HuH-7.5 (cell line): ENCODE data around the gene ZNF750.

Experiments
- DNase-seq: peaks from one replicate; pipeline ENCODE4 v3.0.0; 2011; ENCODE audit warnings: low spot score

Gene ZNF750

GRCh38 chr17:82835122-82835521 is 4.7 kb downstream of the ZNF750 start:
- DNase-seq = no peak

GRCh38 chr17:82832881-82833475 is 6.8 kb downstream of the ZNF750 start:
- DNase-seq = no peak

DNA sequence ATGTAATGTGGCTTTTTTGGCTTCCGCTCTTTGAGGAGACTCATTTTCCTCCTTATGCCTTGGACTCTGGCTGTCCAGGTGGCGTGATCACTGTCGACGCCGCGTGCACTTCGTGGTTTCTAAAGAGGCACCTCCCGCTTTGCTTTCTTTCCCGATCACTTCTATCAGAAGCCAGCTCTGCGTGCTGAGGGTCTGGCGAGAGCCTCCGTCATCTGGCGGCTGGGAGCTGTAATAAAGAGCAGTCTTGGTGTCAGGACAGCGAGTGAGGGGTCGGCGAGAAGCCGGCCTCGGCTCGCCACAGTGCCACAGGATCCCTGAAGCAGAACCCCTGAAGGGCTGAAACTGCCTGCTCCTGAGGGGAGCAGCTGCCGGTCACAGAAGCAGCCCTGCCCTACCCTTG is 7.4 kb downstream of the ZNF750 start:
- DNase-seq = no peak

DNA sequence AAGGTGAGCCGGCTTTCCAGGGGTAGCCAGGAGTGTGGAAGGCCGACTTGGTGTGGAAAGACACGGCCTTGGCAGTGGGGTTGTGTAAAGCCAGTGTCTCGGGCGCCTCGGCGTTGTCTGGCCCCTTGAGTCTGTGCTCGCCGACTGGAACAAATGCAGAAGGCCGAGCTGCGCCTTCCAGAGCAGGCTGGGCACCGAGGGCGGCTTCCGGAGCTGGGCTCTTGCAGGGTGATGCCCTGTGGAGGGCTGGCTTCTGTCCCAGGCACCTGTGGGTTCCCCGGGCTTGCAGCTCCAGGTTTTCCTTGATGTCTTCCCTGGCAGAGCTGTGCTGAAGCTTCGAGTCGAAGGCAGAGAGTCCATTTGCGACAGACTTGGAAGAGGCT is 8.0 kb downstream of the ZNF750 start:
- no peak for DNase-seq

- DNase-seq = no peak
Measured at GRCh38 chr17:82831041-82831817, 8.6 kb downstream of the ZNF750 start.

DNA sequence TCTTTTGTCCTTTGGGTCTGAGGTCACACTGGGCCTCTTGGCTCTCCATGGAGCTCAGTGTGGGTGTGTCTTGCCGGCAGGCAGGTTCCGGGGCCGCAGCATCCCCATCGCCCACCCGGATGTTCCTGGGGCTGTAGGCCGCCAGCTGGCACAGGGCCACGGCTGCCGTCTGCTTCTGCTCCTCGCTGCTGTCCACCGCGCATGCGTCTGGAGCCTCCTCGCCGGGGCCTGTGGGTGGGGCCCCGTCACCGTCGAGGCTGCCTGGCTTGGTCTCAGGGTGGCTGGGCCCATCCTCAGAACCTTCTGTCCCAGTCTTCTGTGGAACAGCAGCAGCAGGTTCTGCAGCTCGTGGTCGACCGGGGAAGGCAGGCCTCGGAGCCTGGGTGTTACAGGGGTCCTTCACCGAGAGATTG is 9.6 kb downstream of the ZNF750 start:
- DNase-seq = no peak

DNA sequence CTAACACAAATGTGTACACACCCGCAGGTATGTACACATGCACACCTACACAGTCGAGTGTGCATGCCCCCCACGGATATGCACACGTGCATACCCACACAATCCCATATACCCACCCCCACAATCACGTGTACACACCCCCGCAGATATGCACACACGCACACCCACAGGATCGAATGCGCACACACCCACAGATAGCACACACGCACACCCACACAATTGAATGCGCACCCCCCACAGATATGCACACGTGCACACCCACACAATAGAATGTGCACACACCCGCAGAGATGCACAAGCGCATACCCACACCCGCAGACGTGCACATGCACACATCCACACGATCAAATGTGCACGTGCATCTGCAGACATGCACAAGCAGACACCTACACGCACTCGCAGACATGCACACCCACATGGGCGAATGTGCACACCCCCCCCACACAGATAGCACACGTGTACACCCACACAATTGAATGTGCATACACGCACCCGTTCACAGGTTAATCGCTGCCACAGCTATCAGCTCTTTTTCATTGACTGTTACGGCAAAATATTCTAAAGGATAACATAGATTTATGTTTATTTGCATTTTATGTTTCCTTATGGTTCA is 10.8 kb downstream of the ZNF750 start:
- DNase-seq = no peak

- DNase-seq = no peak
Measured at GRCh38 chr17:82826956-82827355, 12.9 kb downstream of the ZNF750 start.

DNA sequence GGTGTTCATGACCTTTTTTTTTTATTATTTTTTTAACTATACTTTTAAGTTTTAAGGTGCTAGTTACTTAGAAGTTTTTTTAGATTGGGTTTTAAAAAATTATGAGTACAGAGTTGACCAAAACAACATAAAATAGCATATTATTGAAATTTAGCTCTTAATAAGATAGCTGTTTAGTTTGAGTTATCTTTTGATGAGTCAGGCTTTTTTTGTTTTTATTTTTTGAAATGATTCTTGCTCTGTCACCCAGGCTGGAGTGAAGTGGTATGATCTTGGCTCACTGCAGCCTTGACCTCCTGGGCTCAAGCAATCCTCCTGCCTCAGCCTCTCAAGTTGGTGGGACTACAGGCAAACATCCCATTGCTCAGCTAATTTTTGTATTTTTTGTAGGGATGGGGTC is 13.6 kb downstream of the ZNF750 start:
- DNase-seq = no peak

- DNase-seq = no peak
Measured at GRCh38 chr17:82825540-82826124, 14.2 kb downstream of the ZNF750 start.

- no peak for DNase-seq
Measured at GRCh38 chr17:82823004-82823403, 16.8 kb downstream of the ZNF750 start.

DNA sequence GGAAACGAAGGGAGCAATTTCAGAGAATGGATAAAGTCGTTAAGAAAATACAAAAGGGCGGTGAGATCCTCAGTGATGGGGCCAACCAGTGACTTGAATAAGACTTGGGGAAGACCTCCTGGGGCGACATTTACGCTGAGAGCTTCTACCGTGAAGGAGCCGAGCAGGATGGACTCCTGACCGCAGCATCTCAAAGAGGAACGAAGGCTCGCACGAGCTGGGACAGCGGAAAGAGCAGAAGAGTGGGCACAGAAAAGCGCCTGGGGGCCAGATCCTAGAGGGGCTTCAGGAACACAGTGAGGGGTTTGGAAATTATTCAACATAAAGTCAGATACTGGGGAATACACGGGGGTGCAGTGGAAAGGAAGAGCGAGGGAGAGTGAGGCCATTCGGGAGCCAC is 17.5 kb downstream of the ZNF750 start:
- DNase-seq = no peak

DNA sequence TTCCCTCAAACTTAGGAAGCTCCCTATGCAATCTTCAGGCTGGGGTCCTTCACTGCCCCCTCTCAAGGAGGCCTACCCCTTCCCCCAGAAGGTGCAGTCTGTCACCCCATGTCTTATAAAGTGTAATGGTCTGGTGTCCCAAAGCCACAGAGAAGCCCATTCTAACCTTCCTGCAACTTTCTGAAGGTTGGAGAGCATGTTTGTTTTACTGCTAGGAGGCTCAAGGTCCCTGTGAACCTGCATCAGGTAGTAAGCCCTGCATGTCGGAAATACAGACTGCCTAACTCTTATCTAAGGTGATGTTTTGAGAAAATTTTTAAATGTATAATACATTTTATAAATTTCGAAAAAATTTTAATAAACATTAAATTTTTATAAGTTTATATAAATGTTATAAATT is 18.3 kb downstream of the ZNF750 start:
- DNase-seq = no peak

DNA sequence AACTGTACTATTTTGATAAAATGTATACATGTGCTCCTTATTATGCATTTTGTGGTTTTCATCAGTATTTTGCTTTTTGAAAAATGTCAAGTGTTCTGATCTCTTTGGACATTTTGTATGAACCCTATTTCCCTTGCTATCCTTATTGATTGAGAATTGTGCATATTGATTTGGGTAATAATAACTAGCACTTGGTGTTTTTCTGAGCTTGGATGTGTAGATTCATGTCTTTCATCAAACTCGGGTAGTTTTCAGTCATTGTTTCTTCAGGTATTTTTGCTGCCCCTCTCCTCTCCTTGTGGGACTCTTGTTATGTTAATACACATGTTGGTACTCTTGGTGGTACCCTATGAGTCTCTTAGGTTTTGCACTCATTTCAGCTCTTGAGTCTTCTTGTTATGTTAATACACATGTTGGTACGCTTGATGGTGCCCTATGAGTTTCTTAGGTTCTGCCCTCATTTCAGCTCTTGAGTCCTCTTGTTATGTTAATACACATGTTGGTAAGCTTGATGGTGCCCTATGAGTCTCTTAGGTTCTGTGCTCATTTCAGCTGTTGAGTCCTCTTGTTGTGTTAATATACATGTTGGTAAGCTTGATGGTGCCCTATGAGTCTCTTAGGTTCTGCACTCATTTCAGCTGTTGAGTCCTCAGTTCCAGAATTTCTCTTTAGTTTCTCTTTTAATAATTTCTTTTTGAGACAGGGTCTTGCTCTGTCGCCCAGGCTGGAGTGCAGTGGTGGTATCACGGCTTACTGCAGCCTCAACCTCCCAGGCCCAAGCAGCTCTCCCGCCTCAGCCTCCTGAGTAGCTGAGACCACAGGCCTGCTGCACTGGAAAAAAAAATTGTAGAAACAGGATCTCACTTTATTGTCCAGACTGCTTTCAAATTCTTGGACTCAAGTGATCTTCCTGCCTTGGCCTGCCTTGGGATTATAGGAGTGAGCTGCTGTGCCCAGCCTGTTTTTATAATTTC is 19.3 kb downstream of the ZNF750 start:
- DNase-seq = no peak

- DNase-seq = no peak
Measured at GRCh38 chr17:82817947-82818346, 21.9 kb downstream of the ZNF750 start.

GRCh38 chr17:82816358-82816757 is 23.5 kb downstream of the ZNF750 start:
- DNase-seq = no peak

GRCh38 chr17:82815790-82816305 is 24.0 kb downstream of the ZNF750 start:
- no peak for DNase-seq

- DNase-seq = no peak
Measured at GRCh38 chr17:82815354-82815753, 24.5 kb downstream of the ZNF750 start.

DNA sequence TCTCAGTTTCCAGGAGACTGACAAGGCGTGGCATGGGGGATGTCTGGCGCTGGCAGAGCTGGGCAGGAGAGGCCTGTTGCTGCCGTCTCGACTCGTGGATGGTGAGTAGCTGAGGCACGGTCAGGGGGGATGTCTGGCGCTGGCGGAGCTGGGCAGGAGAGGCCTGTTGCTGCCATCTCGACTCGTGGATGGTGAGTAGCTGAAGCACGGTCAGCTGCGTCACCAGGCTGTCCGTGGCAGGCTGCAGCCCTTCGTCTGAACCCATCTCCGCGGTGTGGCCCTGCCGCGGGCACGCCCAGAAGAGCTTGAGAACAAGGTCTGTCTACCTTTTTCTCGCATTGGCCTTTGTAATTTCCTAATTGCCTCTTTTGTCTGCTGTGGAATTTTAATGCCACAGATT is 25.0 kb downstream of the ZNF750 start:
- no peak for DNase-seq

GRCh38 chr17:82813299-82814051 is 26.3 kb downstream of the ZNF750 start:
- DNase-seq = no peak

DNA sequence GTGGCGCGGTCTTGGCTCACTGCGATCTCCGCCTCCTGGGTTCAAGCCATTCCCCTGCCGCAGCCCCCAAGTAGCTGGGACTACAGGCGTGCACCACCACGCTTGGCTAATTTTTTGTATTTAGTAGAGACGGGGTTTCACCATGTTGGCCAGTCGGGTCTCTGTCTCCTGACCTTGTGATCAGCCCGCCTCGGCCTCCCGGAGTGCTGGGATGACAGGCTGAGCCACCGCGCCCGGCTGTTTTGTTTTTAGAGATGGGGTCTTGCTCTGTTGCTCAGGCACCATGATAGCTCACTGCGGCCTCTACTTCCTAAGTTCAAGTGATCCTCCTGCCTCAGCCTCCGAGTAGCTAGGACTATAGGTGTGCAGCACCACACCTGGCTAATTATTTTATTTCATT is 27.2 kb downstream of the ZNF750 start:
- no peak for DNase-seq
